Right lung (tissue), 5 donors: ENCODE data around the gene LTBP2. TPM values are rescaled to one million over a fixed set of nuclear protein-coding genes. Genes with fewer than 3 reads are reported as not detected.
A peak's percentile ranks its signal among the peaks of the same experiment; 100 is the strongest.

ENCODE experiments used
- DNase-seq, 2 donors: peaks; one replicate each; pipeline ENCODE4 v3.0.0-alpha.2; 2013
- polyA plus RNA-seq, 5 donors: library from polyadenylated mRNA; unstranded; fragments of 120-200 nt; gene quantifications; one replicate each; pipeline versions ENCODE4 v1.2.1 to v1.2.3, GENCODE V29; 2013; ENCODE audit warnings: inconsistent platforms in 1 of 5, low replicate concordance in 1 of 5; ENCODE audit not compliant: insufficient read length in 5 of 5, insufficient read depth in 1 of 5

LTBP2 gene
- polyA plus RNA-seq, 5 donors = 10.6 to 30.9 (median 16.7) TPM

DNA sequence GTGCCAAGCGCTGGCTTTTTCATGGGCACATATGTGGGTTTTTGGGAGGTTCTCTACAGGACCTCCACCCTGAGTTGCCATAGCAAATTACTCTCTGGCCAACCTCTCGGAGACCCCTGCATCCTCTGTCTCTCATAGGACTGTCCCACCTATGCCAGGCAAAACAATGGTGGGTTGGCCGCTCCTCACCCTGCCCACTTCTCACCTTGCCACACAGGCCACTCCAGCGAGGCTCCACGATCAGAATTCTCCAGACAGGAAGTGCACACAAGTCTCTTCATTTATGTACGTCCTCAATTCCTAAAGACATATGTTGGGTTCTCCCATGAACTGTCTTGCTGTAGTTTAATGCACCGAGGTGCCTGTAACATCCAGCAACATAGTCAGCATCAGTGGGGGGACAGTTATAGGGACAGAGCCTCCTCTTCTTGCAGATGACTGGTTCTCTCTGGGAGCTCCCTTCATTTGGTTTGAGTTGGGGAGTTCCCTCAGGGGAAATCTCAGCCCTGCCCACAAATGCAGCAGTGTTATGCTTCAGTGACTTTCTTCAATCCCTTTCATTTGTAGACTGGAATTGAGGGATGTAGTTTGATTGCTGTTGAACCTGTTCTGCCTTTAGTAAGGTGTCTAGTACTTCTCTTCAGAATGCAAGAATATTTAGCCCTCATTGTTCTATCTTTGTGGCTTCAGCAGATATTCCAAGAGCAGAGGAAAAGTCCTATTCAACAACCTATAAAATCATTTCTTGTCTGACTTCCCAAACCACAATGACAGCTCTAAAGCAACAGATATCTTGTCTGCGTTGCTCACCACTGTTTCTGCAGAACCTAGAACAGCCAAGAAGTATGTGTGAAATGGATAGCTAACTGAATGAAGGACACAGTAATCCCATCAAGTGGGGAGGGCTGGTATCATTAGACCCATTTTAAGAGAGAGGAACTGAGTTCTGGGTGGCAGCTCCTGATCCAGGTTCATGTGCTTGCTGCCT is 2.8 kb upstream of the LTBP2 start:
- no peak for DNase-seq

DNA sequence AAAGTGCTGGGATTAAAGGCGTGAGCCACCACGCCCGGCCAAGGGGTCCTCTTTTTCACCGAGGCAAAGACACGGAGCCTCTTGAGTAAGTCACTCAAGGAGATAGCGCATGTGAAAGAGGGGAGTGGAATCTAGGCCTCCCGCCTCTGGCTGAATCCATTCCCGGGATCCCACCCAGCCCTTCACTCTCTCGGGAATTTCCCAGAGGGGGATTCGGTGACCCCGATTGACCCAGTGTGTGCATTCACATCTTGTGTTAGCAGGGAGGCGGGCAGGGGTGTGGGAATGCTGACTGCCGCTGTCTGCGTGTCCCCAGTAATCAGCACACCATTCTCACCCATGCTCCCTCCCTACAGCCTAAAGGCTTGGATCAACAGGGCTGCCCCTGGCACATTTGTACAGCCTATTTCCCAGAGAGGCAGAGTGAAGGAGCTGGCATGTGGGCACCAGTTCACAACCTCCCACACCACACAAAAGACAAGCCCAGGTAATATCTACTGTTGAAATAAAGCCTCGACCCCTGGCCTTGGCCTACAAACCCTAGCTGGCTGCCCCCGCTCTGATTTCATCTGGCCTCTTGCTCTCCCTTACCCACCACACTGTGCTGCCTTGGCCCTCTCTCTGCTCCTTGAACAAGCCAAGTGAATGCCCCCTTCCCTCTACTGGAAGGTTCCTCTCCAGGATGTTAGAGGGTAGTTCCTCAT is 1.3 kb upstream of the LTBP2 start:
- no peak for DNase-seq

DNA sequence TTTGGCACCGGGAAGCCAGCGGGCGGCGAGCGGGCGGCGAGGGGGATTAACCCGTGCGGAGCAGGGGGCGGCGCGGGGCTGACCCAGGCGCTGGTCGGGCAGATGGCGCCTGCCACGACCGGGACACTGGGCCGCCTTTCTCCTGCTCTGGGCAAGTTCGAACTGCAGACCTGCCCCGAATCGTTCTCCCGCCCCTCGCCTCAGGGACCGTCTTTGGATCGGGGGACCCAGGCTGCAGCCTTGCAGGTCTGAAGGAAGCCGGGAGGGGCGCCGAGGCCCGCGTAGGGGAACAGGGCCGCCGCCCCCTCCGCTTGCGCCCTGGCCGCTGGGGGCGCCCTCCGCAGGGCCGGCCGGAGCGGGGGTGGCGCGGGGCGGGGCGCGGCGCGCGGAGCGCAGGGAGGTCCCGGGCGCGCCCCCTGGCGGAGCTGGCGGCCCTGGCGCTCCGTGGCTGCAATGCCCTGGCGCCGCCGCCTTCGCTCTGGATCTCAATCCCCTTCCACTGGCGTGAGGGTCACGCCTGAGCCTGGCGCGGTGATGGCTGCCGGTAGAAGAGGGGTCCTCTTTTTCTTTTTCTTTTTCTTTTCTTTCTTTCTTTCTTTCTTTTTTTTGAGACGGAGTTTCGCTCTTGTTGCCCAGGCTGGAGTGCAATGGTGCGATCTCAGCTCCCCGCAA is 449 bp upstream of the LTBP2 start:
- peak; percentile 61 to 68 for DNase-seq

DNA sequence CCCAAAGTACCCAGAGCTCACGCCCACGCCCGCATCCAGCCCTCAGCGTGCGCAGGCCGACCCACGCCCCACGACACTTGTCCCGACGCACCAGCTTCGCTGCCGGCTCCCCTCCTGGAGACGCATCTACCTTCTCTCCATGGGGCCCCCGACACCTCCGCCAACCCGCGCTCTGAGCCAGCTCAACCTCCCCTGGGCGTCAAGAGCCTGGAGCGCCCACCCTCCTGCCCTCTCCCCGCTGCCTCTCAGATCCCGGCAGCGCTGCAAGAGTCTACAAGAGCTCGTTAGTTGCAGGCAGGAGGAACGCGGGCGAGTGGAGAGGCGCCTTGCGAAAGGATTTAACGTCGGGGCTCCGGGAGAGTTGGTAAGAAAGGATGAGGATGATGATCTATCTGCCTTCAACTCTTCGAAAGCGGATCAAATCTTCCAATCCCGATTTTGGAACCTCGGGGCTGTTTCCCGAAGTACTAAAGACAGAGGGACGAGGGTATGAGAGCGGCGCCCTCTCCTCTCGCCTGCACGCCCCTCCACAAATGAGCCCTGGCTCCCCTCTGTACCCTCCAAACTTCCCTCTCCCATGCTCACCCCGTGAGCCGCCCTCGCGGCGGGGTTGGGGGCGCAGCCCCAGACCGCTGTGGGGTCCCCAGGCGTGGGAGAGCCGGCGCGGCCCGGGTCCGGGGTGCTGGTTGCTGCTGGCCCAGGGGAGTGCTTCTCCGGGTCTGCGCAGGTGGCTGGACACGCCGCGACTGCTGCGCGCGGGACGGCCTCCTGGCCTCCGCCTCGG is 979 bp downstream of the LTBP2 start:
- DNase-seq = no peak

DNA sequence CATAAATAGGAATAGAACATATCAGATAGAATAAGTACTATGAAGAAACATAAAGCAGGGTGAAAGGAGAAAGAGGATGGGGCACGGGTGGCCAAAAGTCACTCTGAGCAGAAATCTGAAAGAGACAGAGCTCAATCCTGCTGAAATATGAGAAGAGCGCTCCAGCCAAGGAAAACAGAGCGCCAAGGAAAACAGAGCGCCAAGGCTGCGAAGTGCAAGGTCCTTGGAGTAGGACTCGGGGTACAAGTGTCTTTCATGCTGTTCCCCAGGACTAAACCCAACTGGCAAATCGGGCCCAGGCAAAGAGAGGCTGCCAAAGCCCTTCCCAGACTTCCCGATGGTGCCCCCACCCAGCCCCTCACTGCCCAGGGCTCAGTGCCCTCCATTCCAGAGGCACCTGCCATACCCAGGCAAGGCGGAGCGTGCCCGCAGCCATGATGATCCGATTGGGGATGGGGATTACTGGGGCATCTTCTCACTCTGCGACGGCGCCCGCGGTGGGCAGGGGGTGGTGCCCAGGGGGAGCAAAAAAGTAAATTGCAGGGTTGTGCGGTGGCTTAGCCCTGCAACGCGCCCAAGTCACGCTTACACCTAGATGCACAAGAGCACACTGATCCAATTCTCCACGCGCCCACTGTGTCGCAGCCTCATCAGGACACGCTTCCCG is 1.7 kb downstream of the LTBP2 start:
- DNase-seq = no peak

DNA sequence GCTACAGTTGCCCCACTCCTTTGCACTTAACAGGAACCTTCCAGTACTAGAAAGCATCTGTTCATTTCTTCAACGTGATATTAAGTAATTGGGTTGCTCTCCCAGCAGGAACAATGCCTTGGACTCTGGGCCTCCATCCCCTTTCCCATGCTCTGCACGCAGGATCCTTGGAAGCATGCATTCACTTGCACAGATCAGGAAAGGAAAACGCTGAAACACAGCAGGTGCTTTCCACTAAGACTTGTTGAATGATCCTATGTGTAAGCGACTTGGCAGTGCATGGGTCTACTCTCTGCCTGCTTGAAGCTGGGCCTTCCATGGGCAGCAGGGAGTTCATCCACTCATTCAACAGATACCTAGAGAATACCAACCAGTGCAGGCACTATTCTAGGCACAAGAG is 2.3 kb downstream of the LTBP2 start:
- no peak for DNase-seq

DNA sequence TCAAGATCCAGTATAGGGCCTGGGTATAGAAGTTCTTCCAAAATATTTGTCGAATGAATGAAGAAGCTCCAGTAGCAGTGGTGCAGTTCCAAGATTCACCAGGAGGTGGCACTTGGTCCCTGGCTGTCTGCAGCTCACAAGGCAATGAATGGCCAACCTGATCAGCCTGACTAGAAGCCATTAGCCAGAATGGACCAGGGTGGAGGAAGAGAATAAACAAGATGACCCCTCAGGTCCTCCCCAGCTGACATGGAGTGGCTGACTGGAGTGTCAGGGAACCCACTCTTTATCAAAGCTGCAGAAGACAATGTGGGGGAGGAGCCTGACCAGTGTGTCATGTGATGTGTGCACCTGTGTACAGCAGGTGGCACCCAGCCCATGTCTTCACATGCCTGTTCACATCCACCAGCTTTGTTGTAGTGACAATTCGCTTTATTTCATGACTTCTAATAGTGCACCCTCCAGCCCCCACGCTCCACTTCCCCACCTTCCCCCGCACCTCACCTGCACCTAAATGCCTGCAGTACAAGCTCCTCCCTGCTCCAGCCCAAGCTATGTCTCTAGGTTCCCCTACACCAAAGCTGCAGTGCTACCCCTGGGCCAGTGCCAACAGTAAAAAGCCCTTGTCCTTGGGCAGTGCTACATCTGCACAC is 3.0 kb downstream of the LTBP2 start:
- DNase-seq = peak; percentile 60 to 79

DNA sequence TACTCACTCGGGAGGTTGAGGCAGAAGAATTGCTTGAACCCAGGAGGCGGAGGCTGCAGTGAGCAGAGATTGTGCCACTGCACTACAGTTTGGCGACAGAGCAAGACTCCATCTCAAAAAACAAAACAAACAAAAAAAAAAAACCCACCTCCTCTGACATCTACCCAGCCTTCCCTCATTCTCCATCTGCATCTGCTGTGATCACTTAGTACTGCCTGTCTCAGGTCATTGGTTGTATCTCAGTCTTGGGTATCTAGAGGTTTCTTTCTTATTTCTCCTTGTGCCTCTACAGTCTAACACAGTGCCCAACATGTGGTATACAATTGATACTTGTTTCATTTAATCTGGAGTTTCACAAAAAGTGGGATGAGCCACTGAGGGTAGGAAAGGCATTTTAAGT is 5.3 kb downstream of the LTBP2 start:
- DNase-seq = no peak

DNA sequence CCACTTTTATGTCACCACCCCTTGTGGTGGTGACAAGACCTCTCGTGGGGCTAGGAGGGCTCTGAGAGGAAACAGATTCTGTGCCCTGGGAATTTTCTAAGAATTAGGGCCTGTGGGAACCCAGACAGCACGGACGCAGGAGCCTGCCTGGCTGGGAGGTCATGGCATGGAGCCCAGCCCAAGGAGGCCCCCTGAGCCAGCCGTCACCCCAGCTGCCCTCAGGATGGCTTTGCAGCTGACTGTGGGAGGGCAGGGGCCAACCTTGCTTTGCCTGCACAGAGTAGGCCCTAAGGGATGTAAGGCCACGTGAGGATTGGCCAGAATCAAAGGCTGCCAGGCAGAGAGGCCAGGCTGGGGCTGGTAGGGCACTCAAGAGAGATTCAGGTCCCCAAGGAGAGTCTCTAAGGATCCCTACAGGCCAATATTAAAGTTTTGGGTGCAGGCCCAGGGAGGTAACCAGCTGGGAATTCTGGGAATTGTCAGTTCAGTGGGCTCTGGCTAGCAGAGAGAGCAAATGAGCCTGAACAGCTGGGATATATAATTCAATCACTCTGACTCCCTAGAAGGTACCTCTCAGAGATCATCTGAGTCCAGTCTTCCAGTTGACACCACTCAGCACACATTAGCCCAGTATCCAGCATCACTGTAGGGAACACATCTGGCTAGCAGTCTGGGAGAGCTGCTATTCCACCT is 6.4 kb downstream of the LTBP2 start:
- DNase-seq = no peak

DNA sequence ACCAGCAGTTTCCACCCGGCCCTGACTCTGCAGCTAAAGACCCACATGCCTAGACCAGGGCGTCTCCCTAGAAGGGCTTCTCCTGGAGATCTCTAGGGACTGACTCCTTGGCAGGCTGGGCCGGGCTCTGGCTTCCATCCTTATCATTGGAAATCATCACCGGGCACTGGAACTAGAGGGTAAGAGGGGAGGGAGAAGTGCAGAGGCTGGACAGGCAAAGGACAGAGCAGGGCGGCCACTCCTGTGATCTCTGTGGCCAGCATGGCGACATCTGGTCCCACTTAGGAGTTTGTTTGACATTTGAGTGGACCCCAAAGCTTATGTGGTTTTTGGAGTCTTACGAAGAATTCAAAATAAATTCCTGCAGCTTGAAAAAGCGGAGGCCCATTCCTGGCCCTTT is 7.1 kb downstream of the LTBP2 start:
- no peak for DNase-seq

DNA sequence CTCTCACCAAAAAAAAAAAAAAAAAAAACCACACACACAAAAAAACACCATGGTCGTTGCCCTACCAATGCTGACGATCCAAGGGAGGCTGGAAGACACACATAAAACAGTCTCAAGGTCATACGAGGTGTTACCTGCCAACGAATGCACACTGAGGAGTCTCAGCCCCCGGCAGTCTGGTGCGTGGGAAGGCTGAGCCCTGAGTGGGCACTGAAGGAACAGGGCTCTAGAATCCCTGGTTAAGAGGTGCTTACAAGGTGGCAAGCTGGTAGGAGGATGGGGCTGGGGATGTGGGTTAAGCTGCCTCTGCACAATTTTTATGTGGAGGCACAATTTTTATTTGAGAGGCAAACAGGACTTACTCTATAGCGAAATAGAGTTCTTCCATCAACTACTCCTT is 7.9 kb downstream of the LTBP2 start:
- no peak for DNase-seq

DNA sequence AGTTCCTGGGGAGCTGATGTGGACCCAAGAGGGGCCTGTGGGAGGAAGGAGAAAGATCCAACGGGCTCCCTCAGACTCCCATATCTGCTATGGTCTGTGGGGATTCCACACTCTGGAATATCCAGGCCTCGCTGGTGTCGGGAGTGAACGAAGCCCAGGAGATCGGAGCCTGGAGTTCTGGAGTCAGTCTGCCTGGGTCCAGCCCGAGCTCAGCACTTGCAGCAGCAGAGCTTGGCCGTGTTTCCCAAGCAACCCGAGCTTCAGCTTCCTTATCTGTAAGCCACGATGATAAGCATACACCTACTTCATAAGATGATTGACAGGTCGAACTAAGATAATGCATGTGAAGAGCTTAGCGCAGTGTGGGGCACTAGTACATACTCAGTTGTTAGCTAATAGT is 10.1 kb downstream of the LTBP2 start:
- DNase-seq = no peak

DNA sequence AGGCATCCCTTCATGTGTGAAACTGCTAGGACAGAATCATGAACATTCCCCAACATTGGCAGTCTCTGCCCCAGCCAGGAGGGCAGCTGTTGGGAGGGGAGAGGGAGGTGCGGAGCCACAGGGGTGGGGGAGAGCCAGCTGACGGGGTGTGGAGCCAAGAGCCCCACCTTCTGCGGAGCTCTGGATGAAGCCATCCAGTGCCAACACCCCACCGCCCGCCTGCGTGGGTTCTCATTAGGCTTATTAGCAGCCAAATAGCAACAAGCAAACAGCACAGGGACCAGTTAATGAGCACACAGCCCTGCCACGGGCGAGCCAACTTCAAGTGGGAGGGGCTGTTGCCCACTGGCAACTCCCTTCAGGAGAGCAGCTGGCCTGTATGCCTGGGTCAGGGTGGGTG is 12.1 kb downstream of the LTBP2 start:
- no peak for DNase-seq

DNA sequence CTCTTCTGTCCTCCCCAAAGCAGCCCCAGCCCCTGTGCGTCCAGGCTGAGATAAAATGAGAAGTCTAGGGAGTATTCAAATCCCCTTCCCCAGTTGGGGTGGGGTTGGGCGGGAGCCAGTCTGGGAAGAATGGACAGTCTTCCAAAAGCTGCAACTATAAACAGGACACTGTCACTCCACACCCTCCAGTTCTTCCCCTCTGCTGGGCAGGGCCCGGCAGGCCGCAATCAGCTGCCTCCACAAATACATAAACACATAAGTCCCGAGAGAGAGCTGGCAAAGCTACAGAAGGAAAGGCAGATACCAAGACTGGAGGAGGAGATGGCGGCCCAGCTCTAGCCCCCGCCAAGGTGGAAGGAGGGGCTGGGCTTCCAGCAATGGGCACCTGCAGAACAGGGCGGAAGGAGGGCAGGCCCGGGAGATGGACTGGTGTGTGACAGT is 12.7 kb downstream of the LTBP2 start:
- peak; percentile 67 to 73 for DNase-seq

DNA sequence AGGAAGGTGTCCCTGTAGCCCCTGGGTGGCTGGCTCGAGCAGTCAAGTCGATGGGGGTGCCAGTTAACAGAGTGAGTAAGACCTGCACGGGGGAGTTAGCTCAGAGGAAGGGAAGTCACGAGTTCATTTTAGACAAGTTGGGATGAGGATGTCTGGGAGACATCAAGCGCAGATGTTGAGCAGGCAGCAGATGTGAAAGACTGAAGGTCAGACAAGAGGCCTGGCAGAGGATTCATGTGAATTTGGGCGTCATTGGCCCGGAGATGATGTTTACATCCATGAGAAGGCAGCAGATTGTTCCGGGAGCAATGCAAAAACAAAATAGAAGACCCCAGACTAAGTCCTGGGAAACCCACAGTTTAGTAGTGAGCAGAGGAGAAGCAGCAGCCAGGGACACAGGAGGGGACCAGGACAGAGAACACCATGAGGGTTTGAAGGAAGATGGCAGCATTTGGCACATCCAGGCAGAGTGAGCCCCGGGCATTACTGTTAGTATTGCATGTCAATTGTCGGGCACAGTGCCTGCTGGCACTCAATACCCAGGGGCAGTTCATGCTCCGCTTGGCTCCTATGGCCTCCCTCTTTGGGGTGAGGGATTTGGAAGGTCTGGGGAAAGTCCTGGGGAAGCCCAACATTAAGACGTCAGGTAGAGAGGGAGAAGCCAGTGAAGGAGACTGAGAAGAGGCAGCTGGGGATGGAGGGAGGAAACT is 15.1 kb downstream of the LTBP2 start:
- peak in 1 of 2 donors; percentile 52 for DNase-seq

DNA sequence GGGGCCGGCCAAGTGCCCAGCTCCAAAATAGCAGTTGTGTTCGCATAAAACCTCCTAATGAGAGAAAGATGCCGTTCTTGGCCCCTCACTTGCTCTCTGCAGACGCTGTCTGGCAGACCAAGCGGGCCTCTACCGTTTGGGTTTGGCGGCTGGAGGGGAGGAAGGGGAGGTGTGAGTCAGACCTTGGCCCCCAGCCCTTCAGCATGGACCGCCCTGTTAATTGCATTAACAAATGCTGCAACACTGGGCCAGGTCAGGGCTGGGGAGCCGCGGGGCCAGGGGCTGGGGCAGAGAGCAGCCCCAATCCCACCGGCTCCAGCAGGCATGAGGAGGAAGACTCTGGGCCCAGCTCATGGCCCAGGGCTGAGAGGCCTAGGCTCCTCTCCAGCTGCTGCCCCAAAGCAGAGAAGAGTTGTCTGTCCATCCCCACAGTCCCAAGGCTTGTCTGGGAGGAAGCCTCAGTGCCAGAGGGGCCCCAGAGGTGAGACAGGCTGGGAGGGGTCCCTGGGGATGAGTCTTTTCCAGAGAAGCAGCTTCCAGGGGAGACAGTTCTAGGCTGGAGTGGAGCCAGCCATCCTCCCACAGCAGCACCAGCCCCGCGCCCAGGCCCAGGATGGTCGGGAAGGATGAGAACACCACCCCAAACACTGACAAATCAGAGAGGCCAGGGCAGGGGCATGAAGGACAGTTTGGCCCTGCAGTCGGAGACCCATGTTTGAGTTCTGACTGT is 16.9 kb downstream of the LTBP2 start:
- no peak for DNase-seq

DNA sequence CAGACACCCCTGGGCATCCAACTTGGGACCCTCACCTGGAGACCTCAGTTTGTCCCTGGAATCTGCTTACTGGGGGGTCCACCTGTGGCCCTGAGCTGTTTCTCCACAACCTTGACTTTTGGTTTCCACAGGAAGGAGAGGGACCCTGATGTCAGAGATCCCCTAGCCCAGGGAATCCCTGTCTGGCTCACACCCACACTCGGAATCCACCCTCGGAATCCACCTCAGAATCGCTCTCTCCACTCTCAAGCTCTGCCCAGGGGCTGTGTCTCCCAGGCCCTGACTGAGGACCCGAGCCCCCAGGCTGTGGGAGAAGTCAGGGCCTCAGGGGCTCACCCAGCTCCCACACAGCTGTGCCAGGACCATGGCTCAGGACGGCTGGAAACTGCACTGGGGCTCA is 17.4 kb downstream of the LTBP2 start:
- DNase-seq = no peak

DNA sequence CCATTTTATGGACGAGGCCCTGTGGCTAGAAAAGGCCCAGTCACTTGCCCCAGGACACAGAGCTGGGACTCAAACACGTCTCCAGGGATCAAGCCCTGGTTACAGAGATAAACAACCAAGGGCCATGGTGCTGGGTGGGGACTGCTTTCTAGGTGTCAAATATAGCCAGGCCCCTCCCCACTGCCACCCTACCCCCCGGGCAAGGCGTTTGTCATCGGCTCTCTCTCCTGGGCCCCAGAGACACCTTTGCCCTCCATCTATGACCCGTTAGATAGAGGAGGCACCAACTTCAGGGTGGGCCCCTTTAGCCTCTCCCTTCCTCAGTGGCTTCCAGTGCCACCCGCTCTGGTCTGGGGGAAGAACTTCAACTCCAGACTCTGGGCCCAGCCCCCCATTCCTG is 18.0 kb downstream of the LTBP2 start:
- DNase-seq = no peak
